SJCRH30 (cell line): ENCODE data around the gene CSNK2A3. TPM values are rescaled to one million over a fixed set of nuclear protein-coding genes. Genes with fewer than 3 reads are reported as not detected.
A peak's percentile ranks its signal among the peaks of the same experiment; 100 is the strongest.
"Not testable (repeated sequence)": the region's sequence is repeated elsewhere in the genome, so short reads cannot be mapped to it uniquely, and the experiment has no call there.

Experiments
- DNase-seq, 2 experiments: peaks; one replicate each; pipeline ENCODE4 v3.0.0-alpha.2; 2015 to 2020
- H3K27ac ChIP-seq: fragments of 250-450 bp; sonication (Bioruptor Pico); 2 replicates; pipeline ENCODE4 v1.5.1; 2020; ENCODE audit warnings: mild to moderate bottlenecking, moderate library complexity
- H3K27me3 ChIP-seq: fragments of 250-450 bp; sonication (Bioruptor Pico); 2 replicates; pipeline ENCODE4 v1.5.1; 2020; ENCODE audit warnings: mild to moderate bottlenecking, moderate library complexity
- H3K36me3 ChIP-seq: fragments of 250-450 bp; sonication (Bioruptor Pico); 2 replicates; pipeline ENCODE4 v1.5.1; 2020; ENCODE audit warnings: mild to moderate bottlenecking, moderate library complexity
- H3K4me1 ChIP-seq: fragments of 250-450 bp; sonication (Bioruptor Pico); 2 replicates; pipeline ENCODE4 v1.5.1; 2020; ENCODE audit warnings: mild to moderate bottlenecking, moderate library complexity
- H3K4me3 ChIP-seq: fragments of 250-450 bp; sonication (Bioruptor Pico); 2 replicates; pipeline ENCODE4 v1.5.1; 2020; ENCODE audit warnings: mild to moderate bottlenecking, moderate library complexity
- H3K9me3 ChIP-seq: fragments of 250-450 bp; sonication (Bioruptor Pico); replicated peaks from 2 replicates; pipeline ENCODE4 v1.5.1; 2020; ENCODE audit warnings: mild to moderate bottlenecking, moderate library complexity
- total RNA-seq: library from RNA; depleted of rRNA; stranded (reverse); fragments of >200 nt; shearing (Covaris generic); gene quantifications from 2 replicates; pipeline ENCODE4 v1.2.3, GENCODE V29; 2014

The CSNK2A3 gene
- total RNA-seq, 1 experiment from 2014 or later: 3.3 TPM

- DNase-seq: peak in 1 of 2 experiments; percentile 39
These were observed 13.7 kb upstream of the CSNK2A3 start for GRCh38 chr11:11366793-11367192.

GRCh38 chr11:11363674-11364073 lies 10.6 kb upstream of the CSNK2A3 start:
- no peaks in the 10 kb centered on the region for H3K27me3 ChIP-seq
- no peak for DNase-seq

More at GRCh38 chr11:11366793-11367192, 13.7 kb upstream of the CSNK2A3 start:
- no peak overlapping the region for H3K4me3 ChIP-seq
- no peaks in the 10 kb centered on the region for H3K9me3 ChIP-seq
- H3K27ac ChIP-seq: no peak overlapping the region
- H3K36me3 ChIP-seq: no peaks in the 10 kb centered on the region
- no peaks in the 10 kb centered on the region for H3K27me3 ChIP-seq
- H3K4me1 ChIP-seq: no peaks in the 10 kb centered on the region

GRCh38 chr11:11359611-11360010 lies 6.6 kb upstream of the CSNK2A3 start:
- Histone ChIP-seq H3K4me3 (no peak overlapping the region), H3K36me3 (no peaks in the 10 kb centered on the region), H3K9me3 (no peaks in the 10 kb centered on the region), H3K27me3 (no peaks in the 10 kb centered on the region), H3K27ac (no peak overlapping the region), H3K4me1 (no peaks in the 10 kb centered on the region)
- no peak for DNase-seq

More at GRCh38 chr11:11363674-11364073, 10.6 kb upstream of the CSNK2A3 start:
- Histone ChIP-seq H3K4me3 (no peak overlapping the region), H3K36me3 (no peaks in the 10 kb centered on the region), H3K4me1 (no peaks in the 10 kb centered on the region), H3K27ac (no peak overlapping the region), H3K9me3 (no peaks in the 10 kb centered on the region)

- Histone ChIP-seq H3K4me1 (peaks cover 2% of the 10 kb centered on the region; the same call in 1 of the 2 replicates), H3K27ac (no peak overlapping the region), H3K4me3 (no peak overlapping the region), H3K9me3 (no peaks in the 10 kb centered on the region), H3K27me3 (no peaks in the 10 kb centered on the region), H3K36me3 (no peaks in the 10 kb centered on the region)
- DNase-seq: no peak
These were observed 3.8 kb upstream of the CSNK2A3 start for GRCh38 chr11:11356842-11357241.

GRCh38 chr11:11351851-11352250 lies 1.2 kb downstream of the CSNK2A3 start:
- not testable (repeated sequence) for DNase-seq, H3K36me3 ChIP-seq, H3K4me3 ChIP-seq, H3K9me3 ChIP-seq, H3K27ac ChIP-seq, H3K27me3 ChIP-seq
- peaks cover 34% of the 10 kb centered on the region for H3K4me1 ChIP-seq

GRCh38 chr11:11351042-11351586 lies 1.9 kb downstream of the CSNK2A3 start:
- peaks cover 34% of the 10 kb centered on the region for H3K4me1 ChIP-seq
- H3K27me3 ChIP-seq: no peaks in the 10 kb centered on the region
- no peaks in the 10 kb centered on the region for H3K36me3 ChIP-seq
- no peak overlapping the region for H3K27ac ChIP-seq
- H3K9me3 ChIP-seq: no peaks in the 10 kb centered on the region
- peak in 1 of 2 experiments; percentile 31 for DNase-seq
- no peak overlapping the region for H3K4me3 ChIP-seq

GRCh38 chr11:11349870-11350337 lies 3.1 kb downstream of the CSNK2A3 start:
- H3K4me1 ChIP-seq: peaks cover 34% of the 10 kb centered on the region
- H3K27me3 ChIP-seq: no peaks in the 10 kb centered on the region
- H3K9me3 ChIP-seq: no peaks in the 10 kb centered on the region
- no peak overlapping the region for H3K4me3 ChIP-seq
- H3K27ac ChIP-seq: no peak overlapping the region; the same call in 1 of the 2 replicates
- no peaks in the 10 kb centered on the region for H3K36me3 ChIP-seq
- DNase-seq: peak; percentile 86 to 95

- no peaks in the 10 kb centered on the region for H3K36me3 ChIP-seq
- H3K4me1 ChIP-seq: peaks cover 34% of the 10 kb centered on the region
- DNase-seq: peak in 1 of 2 experiments; percentile 9
- H3K27ac ChIP-seq: no peak overlapping the region; the same call in 1 of the 2 replicates
- no peaks in the 10 kb centered on the region for H3K27me3 ChIP-seq
- H3K9me3 ChIP-seq: no peaks in the 10 kb centered on the region
- no peak overlapping the region for H3K4me3 ChIP-seq
These were observed 3.8 kb downstream of the CSNK2A3 start for GRCh38 chr11:11349106-11349825.

GRCh38 chr11:11348303-11348702 lies 4.7 kb downstream of the CSNK2A3 start:
- Histone ChIP-seq H3K4me3 (no peak overlapping the region), H3K36me3 (no peaks in the 10 kb centered on the region), H3K27me3 (no peaks in the 10 kb centered on the region), H3K4me1 (peaks cover 34% of the 10 kb centered on the region), H3K9me3 (no peaks in the 10 kb centered on the region), H3K27ac (no peak overlapping the region)
- DNase-seq: no peak

GRCh38 chr11:11347592-11347991 lies 5.5 kb downstream of the CSNK2A3 start:
- Histone ChIP-seq H3K4me3 (no peak overlapping the region), H3K27me3 (no peaks in the 10 kb centered on the region), H3K36me3 (no peaks in the 10 kb centered on the region), H3K27ac (no peak overlapping the region), H3K9me3 (no peaks in the 10 kb centered on the region), H3K4me1 (peaks cover 34% of the 10 kb centered on the region)
- no peak for DNase-seq

- no peak overlapping the region for H3K4me3 ChIP-seq
- no peaks in the 10 kb centered on the region for H3K36me3 ChIP-seq
- peaks cover 29% of the 10 kb centered on the region for H3K4me1 ChIP-seq
- no peaks in the 10 kb centered on the region for H3K27me3 ChIP-seq
- DNase-seq: no peak
- no peak overlapping the region for H3K27ac ChIP-seq
- no peaks in the 10 kb centered on the region for H3K9me3 ChIP-seq
These were observed 6.7 kb downstream of the CSNK2A3 start for GRCh38 chr11:11346303-11346702.

- no peak for DNase-seq
- H3K4me1 ChIP-seq: peaks cover 17% of the 10 kb centered on the region
- H3K27ac ChIP-seq: no peak overlapping the region
- no peaks in the 10 kb centered on the region for H3K36me3 ChIP-seq
- H3K9me3 ChIP-seq: no peaks in the 10 kb centered on the region
- no peak overlapping the region for H3K4me3 ChIP-seq
- H3K27me3 ChIP-seq: no peaks in the 10 kb centered on the region
These were observed 8.0 kb downstream of the CSNK2A3 start for GRCh38 chr11:11345099-11345498.

- Histone ChIP-seq H3K4me3 (no peak overlapping the region), H3K36me3 (no peaks in the 10 kb centered on the region), H3K27me3 (no peaks in the 10 kb centered on the region), H3K9me3 (no peaks in the 10 kb centered on the region), H3K27ac (no peak overlapping the region), H3K4me1 (peaks cover 7% of the 10 kb centered on the region; the same call in 1 of the 2 replicates)
- no peak for DNase-seq
These were observed 9.0 kb downstream of the CSNK2A3 start for GRCh38 chr11:11344045-11344444.

- no peaks in the 10 kb centered on the region for H3K36me3 ChIP-seq
- no peak overlapping the region for H3K4me3 ChIP-seq
- no peaks in the 10 kb centered on the region for H3K9me3 ChIP-seq
- H3K27ac ChIP-seq: no peak overlapping the region
- H3K27me3 ChIP-seq: no peaks in the 10 kb centered on the region
- no peak for DNase-seq
- H3K4me1 ChIP-seq: no peaks in the 10 kb centered on the region
These were observed 14.7 kb downstream of the CSNK2A3 start for GRCh38 chr11:11338304-11338703.

GRCh38 chr11:11336664-11337063 lies 16.4 kb downstream of the CSNK2A3 start:
- DNase-seq: no peak

More at GRCh38 chr11:11336664-11337063, 16.4 kb downstream of the CSNK2A3 start:
- H3K9me3 ChIP-seq: no peaks in the 10 kb centered on the region
- no peak overlapping the region for H3K4me3 ChIP-seq
- H3K36me3 ChIP-seq: no peaks in the 10 kb centered on the region
- H3K4me1 ChIP-seq: no peaks in the 10 kb centered on the region
- no peak overlapping the region for H3K27ac ChIP-seq
- H3K27me3 ChIP-seq: no peaks in the 10 kb centered on the region
